K562 (cell line): ENCODE measurements around the gene PSMC3IP. TPM values are rescaled to one million over a fixed set of nuclear protein-coding genes. Genes with fewer than 3 reads are reported as not detected.

Experiments
- BRD4 ChIP-seq: fragments of 200-600 bp; sonication (generic); IDR thresholded peaks from 2 replicates; pipeline ENCODE4 v1.6.1; 2017; ENCODE audit warnings: inconsistent platforms
- DEAF1 ChIP-seq: fragments of 450-650 bp; formaldehyde crosslinking; IDR thresholded peaks from 2 replicates; pipeline ENCODE4 v1.4.0; 2020; ENCODE audit warnings: mild to moderate bottlenecking, moderate library complexity
- E2F6 ChIP-seq, 2 experiments: IDR thresholded peaks; 2 replicates each; pipeline ENCODE4 v1.6.1; 2011; ENCODE audit warnings: borderline replicate concordance in 1 of 2, control low read depth in 1 of 2, low read depth in 1 of 2, low read length in 1 of 2, mild to moderate bottlenecking in 1 of 2, mixed read lengths in 1 of 2, moderate library complexity in 1 of 2; ENCODE audit not compliant: insufficient read depth in 1 of 2, insufficient read length in 1 of 2, poor library complexity in 1 of 2, severe bottlenecking in 1 of 2; ENCODE audit errors: extremely low read depth in 1 of 2
- HDAC8 ChIP-seq: fragments of 450-650 bp; IDR thresholded peaks from 2 replicates; pipeline ENCODE4 v1.6.1; 2016; ENCODE audit warnings: mild to moderate bottlenecking, missing genetic modification characterization, moderate library complexity, missing compliant biosample characterization
- HIVEP1 ChIP-seq: fragments of 250-450 bp; sonication (Bioruptor Pico); IDR thresholded peaks from 2 replicates; pipeline ENCODE4 v1.4.0; 2020; ENCODE audit warnings: mild to moderate bottlenecking
- HSF4 ChIP-seq: fragments of 250-450 bp; sonication (Bioruptor Pico); IDR thresholded peaks from 2 replicates; pipeline ENCODE4 v2.1.2; 2022; ENCODE audit warnings: mild to moderate bottlenecking, moderate library complexity, borderline replicate concordance
- KAT8 ChIP-seq: fragments of 450-650 bp; IDR thresholded peaks from 2 replicates; pipeline ENCODE4 v1.6.1; 2016; ENCODE audit warnings: low read depth, mild to moderate bottlenecking
- MAFF ChIP-seq: IDR thresholded peaks from 2 replicates; pipeline ENCODE4 v1.6.1; 2012; ENCODE audit warnings: low read length, improper control_type of control experiment
- PML ChIP-seq: IDR thresholded peaks from 2 replicates; pipeline ENCODE4 v1.6.1; 2012; ENCODE audit warnings: low read length, inconsistent platforms
- PRPF4 ChIP-seq: fragments of 200-400 bp; formaldehyde crosslinking; IDR thresholded peaks from one replicate; pipeline ENCODE4 v1.6.1; 2017; ENCODE audit warnings: low read length, low read depth, mild to moderate bottlenecking; ENCODE audit not compliant: insufficient read depth, poor library complexity, severe bottlenecking
- SOX6 ChIP-seq: fragments of 450-650 bp; IDR thresholded peaks from 2 replicates; pipeline ENCODE4 v1.6.1; 2014; ENCODE audit warnings: mild to moderate bottlenecking
- SRF ChIP-seq, 2 experiments: fragments of 250-450, 450-650 bp in 1 of 2; sonication (Bioruptor Pico) in 1 of 2; sonication (generic) in 1 of 2; formaldehyde crosslinking; IDR thresholded peaks; 2 replicates each; pipeline versions ENCODE4 v1.5.0 to v1.5.1; 2020 to 2022; ENCODE audit warnings: mild to moderate bottlenecking in 1 of 2, missing genetic modification reagents in 1 of 2
- XRCC3 ChIP-seq: fragments of 450-650 bp; IDR thresholded peaks from 2 replicates; pipeline ENCODE4 v1.6.1; 2017; ENCODE audit warnings: mild to moderate bottlenecking, moderate library complexity
- XRCC4 ChIP-seq: IDR thresholded peaks from one replicate; pipeline ENCODE4 v1.6.1; 2011; ENCODE audit not compliant: insufficient read depth, insufficient read length; ENCODE audit errors: extremely low read depth
- ZNF175 ChIP-seq: fragments of 200-800 bp; sonication (Bioruptor generic); IDR thresholded peaks from 2 replicates; pipeline ENCODE4 v1.6.1; 2016; ENCODE audit warnings: low read depth, mild to moderate bottlenecking, missing genetic modification characterization, missing compliant biosample characterization
- ZNF311 ChIP-seq: fragments of 250-450 bp; sonication (Bioruptor Pico); IDR thresholded peaks from 2 replicates; pipeline ENCODE4 v1.4.0; 2020; ENCODE audit warnings: mild to moderate bottlenecking, moderate library complexity
- ZNF764 ChIP-seq: fragments of 250-450 bp; sonication (Bioruptor Pico); IDR thresholded peaks from 2 replicates; pipeline ENCODE4 v1.4.0; 2020; ENCODE audit warnings: low read depth, mild to moderate bottlenecking, moderate library complexity
- ZNF79 ChIP-seq: fragments of 250-450 bp; sonication (Bioruptor Pico); IDR thresholded peaks from 2 replicates; pipeline ENCODE4 v1.4.0; 2020; ENCODE audit warnings: low read depth, mild to moderate bottlenecking, moderate library complexity
- ZNF830 ChIP-seq: fragments of 250-450 bp; sonication (Bioruptor Pico); IDR thresholded peaks from 2 replicates; pipeline ENCODE4 v1.5.0; 2021; ENCODE audit warnings: mild to moderate bottlenecking
- polyA plus RNA-seq, 8 experiments: library from polyadenylated mRNA; depleted of rRNA in 4 of 8; stranded (reverse) in 5 of 8; unstranded in 3 of 8; fragments of >200 nt; fragmentation: Nextera tagmentation in 2 of 8; fragmentation: Illumina TruSeq in 1 of 8; extraction: Ambion mirVana in 2 of 8; extraction: Trizol in 1 of 8; gene quantifications; 2 replicates each; pipeline versions ENCODE4 v1.2.1 to v1.2.3, GENCODE V29; 2011 to 2014; ENCODE audit warnings: inconsistent platforms in 1 of 8, missing spikeins in 1 of 8
- total RNA-seq, 7 experiments: library from RNA; depleted of rRNA in 6 of 7; stranded (reverse); fragments of >200 nt in 6 of 7; fragmentation: Illumina TruSeq in 2 of 7; extraction: Trizol in 2 of 7; gene quantifications; 2 replicates each; pipeline versions ENCODE4 v1.2.1 to v1.2.3, GENCODE V29; 2011 to 2021; ENCODE audit warnings: low replicate concordance in 1 of 7

Gene PSMC3IP
- total and polyA plus RNA-seq, 9 of the 15 experiments (the other 6 are each of a cell fraction or from before 2014, with no cell fraction given), result 13.8 to 65.6 (median 32.8) TPM

GRCh38 chr17:42535155-42536047, 42.1 kb downstream of the PSMC3IP start (continued):
- TF ChIP-seq XRCC4 (no peak), SRF (CRISPR knock-in tag; IDR thresholded peaks at IDR 0.05) (peak in 1 of 2 experiments; percentile 59; a peak in 1 of 4 replicates), XRCC3 (no peak), DEAF1 (CRISPR knock-in tag) (0 out of 2 replicates have a peak, but pooled peaks have one; percentile 17), HSF4 (peak; percentile 96; the same call in 1 of the 2 replicates), ZNF830 (peak; percentile 89), ZNF175 (peak; percentile 99), ZNF79 (CRISPR knock-in tag) (peak; percentile 93), HIVEP1 (CRISPR knock-in tag) (peak; percentile 97), ZNF311 (CRISPR knock-in tag) (peak; percentile 98), PRPF4 (no peak), KAT8 (no peak), MAFF (no peak), SOX6 (no peak), E2F6 (IDR thresholded peaks at IDR 0.05; ENCODE audit: borderline replicate concordance in 1 of 2, extremely low read depth in 1 of 2, insufficient read depth in 1 of 2, insufficient read length in 1 of 2, low read depth in 1 of 2, low read length in 1 of 2, poor library complexity in 1 of 2, severe bottlenecking in 1 of 2) (no peak), ZNF764 (CRISPR knock-in tag) (no peak), PML (no peak), HDAC8 (peak; percentile 97), BRD4 (no peak; the same call in 1 of the 2 replicates)
